Renal cortex interstitium (tissue), 3 donors: Measurements from ENCODE around the gene MRPL32. TPM values are rescaled to one million over a fixed set of nuclear protein-coding genes. Genes with fewer than 3 reads are reported as not detected.

Experiments
- polyA plus RNA-seq, 3 donors: library from polyadenylated mRNA; unstranded; fragments of 120-200 nt; gene quantifications; one replicate each; pipeline ENCODE4 v1.2.1, GENCODE V29; 2013; ENCODE audit not compliant: insufficient read length in 3 of 3

Gene MRPL32
- polyA plus RNA-seq, 3 donors = 91.2 to 118 (median 97.0) TPM

Other genes starting within 250 kb of the MRPL32 start
- gene C7orf25, start 20.3 kb upstream of the MRPL32 start, polyA plus RNA-seq = 1 to 10 TPM; 4.4 to 8.0 (median 6.2) TPM
- gene PSMA2, start 202 bp upstream of the MRPL32 start, polyA plus RNA-seq = 100 to 1,000 TPM; 254 to 335 (median 280) TPM
- gene HECW1, start 180.3 kb downstream of the MRPL32 start, polyA plus RNA-seq = 1 to 10 TPM; 6.6 to 7.0 (median 6.7) TPM